Stimulated activated CD8-positive, alpha-beta memory T cell treated with anti-CD3 and anti-CD28 coated beads, Interleukin-7, amount 100 ng/mL, for 24 hours (primary cell): ENCODE results near the gene CDH4.
"Not testable (repeated sequence)": the region's sequence is repeated elsewhere in the genome, so short reads cannot be mapped to it uniquely, and the experiment has no call there.

Source experiments
- DNase-seq: peaks from one replicate; pipeline ENCODE4 v3.0.0-alpha.2; 2020; ENCODE audit warnings: low read depth

CDH4 gene

DNA sequence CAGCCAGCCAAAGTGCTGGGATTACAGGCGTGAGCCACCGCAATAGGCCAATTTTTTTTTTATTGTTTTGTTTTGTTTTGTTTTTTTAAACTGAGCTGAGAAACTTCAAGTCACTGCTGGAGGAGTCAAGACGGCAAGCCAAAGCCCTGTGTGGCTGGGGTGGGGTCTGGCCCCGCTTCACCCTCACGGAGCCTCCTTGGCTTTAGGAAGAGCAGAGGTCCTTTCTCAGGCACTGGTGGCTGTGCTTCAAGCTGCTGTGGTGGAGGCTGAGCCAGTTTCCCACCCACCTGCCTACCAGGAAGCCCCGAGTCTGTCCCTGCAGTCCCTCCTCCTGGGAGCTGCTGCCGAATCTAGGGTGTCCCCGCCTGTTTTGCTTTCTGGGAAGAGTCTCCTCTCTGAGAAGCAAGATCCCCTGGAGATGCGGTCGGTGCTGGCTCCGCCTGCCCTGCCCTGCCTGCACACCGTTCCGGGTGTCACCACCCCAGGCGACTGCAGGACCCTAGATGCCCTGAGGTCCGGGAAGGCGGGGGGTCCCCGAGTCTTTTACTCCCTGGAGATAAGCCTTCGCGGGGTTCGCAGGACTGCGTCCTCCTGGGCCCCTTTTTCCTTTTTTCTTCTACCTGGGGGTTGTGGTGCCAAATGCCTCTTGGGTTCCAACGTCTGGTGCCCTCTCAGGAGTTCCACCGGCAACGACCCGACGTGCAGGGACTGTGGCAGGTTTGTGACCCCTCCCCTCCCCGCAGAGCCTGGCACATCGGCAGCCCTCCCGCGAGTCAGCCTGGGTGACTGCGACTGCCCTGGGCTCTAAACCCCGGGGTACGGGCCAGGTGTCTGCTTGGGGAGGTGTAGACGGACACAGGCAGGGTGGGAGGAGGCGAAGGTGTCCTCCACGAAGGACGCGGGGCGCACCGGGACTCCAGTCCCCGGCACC is 712.9 kb downstream of the CDH4 start:
- no peak for DNase-seq

DNA sequence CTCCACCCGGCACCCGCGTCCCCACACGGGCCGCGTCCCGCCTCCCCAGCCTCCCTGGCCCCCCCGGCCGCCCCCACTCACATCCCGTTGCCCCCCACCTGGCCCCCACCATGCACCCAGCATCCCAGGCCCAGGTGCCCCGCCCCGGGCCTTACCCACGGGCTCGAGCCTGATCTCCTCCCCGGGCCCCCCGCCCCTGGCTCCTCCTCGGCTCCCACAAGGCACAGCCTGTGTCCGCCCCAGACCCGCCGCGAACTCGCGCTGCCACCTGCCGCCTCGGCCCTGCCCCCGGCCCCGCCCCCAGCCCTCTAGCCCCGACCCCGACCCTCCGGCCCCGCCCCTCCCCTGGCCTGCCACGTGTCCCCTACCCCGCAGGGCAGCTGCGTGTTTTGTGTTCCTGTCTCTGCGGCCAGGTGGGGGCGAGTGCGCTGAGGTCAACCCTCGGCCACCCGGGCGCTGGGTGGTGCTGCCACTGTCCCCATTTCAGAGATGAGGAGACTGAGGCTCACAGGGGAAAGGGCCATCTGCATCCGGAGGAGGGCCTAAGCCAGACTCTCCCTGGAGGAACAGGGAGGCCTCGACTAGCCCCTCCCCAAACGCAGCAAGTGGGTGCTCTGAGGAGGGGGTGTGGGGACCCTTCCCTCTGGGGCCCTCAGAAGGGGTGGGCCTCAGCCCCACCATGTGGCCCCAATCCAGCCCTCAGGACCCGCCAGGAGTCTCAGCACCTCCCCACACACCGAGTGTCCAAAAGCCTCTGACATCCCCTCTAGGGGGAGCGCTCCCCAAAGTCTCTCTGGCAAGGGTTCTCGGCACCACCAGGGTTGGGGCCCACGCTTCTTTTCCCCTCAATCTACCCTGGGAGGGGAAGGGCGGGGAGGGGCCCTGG is 713.8 kb downstream of the CDH4 start:
- DNase-seq = no peak

DNA sequence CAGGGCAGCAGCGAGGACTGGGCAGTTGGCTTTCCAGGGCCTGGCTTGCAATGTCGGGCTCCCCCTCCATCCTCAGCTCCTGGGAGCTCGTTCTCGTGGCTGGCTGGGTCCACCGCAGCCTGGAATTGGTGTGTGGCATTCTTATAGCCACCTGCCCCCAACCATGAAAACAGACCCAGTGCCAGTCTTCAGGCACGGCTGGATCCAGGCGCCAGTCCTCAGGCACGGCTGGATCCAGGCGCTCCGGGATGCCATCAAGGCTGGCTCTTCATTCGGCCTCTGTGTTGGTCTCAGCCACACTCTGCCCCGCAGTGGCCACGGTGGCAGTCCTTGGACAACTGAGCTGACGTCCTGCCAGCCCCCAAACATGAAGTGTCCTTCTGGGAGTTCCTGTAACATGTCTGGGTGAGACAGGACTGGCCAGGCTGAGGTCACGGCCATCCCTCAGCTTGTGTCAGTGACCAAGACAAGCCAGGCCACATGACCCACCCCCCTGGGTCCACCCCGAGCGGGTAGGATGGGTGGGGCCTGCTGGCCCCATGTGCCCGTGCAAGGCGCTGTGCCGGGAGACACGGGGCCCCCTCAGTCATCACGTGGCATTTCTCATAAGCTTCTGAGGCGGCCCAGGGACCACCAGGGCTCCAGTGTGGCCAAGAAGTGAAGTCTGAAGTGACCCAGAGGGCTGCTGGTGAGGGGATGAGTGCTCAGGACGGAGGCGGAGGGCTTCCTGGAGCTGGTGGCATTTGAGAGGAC is 714.6 kb downstream of the CDH4 start:
- no peak for DNase-seq

DNA sequence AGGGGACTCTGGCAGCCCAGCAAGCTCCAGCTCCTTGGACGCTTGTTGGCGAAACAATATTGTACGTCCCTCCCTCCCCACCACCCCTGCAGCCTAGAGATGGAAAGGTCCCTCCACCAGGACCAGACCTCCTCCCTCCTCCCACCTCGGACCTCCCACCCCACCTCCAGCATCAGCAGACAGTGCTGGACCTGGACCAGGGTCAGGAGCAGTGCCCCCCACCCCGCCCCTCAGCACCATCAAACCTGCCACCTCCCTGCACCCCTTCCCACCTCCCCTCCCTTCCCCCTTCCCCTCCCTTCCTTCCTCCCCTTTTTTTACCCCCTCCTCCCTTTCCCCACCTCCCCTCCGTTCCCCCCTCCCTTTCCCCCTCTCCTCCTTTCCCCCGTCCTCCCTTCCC is 715.2 kb downstream of the CDH4 start:
- no peak for DNase-seq

DNA sequence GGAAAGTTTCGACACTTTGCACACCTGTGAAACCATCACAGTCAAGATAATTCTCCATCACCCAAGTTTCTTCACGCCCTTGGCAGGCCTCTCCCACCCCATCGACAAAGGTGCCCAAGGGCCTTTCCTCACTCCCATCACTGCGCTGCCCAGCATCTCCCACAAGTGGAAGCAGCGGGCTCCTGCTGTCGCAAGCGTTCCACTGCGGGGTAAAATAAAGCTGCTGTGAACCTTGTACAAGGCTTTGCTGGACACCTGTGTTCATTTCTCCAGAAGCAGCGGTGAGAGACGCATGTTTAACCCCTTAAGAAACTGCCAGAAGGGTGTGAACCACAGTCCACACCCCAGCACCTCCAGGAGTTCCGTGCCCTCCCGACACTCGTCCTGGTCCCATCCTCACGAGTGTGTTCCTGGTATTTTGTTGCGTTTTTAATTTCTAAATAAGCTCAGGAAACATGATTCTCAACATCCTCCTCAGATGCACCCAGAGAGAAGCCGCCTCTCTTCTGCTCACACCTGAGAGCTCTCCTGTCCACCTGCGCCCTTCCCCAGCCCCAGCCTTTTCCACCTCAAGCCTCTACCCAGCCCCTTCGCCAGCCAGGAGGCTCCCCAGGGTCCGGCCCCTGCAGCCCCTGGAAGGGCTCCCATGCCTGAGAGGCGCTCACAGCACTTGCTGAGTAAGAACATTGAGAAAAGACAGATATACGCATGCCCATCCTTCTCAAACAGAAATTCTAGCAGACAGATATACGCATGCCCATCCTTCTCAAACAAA is 716.2 kb downstream of the CDH4 start:
- no peak for DNase-seq

DNA sequence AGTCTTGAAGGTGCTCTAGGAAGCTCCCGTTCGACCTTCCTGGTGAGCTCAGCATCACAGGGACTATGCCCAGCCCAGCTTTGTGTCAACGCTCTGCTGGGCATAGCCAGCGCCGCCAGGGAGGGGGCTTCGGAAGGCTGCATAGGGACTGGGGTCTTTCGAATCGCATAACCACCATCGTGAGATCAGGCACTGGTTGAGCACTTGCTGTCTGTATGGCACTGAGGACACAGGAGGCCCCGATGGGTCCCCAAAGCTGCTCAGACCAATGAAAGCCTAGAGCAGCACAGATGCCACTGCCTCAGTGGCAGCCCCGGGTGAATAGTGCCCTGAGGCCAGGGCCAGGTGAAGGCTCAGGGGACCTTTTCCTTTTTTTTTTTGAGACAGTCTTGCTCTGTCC is 716.9 kb downstream of the CDH4 start:
- no peak for DNase-seq

DNA sequence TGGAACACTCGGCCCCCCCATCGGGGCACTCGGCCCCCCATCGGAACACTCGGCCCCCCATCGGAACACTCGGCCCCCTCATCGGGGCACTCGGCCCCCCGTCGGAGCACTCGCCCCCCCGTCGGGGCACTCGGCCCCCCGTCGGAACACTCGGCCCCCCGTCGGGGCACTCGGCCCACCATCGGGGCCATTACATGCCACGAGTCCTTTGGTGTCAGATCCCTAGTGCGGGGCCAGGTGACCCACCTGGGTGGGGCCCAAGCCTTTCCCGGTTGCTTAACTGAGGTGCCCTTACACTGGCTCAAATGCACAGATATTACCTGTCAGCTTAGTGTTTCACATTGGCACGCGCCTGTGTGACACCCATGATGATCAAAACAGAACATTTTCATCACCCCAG is 717.7 kb downstream of the CDH4 start:
- no peak for DNase-seq

DNA sequence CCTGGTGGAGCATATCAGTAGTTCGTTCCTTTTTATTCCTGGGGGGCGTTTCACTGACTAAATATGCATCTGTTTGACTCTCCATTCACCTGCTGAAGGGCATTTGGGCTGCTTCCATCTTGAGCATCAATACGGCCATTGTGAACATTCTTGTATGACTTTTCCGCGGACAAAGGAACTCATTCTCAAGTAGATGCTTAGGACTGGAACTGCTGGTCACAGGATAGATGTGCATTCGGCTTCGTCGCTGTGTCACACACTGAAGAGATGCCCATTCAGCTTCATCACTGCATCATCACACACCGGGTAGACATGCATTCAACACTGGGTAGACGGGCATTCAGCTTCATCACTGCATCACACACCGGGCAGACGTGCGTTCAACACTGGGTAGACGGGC is 718.3 kb downstream of the CDH4 start:
- no peak for DNase-seq

DNA sequence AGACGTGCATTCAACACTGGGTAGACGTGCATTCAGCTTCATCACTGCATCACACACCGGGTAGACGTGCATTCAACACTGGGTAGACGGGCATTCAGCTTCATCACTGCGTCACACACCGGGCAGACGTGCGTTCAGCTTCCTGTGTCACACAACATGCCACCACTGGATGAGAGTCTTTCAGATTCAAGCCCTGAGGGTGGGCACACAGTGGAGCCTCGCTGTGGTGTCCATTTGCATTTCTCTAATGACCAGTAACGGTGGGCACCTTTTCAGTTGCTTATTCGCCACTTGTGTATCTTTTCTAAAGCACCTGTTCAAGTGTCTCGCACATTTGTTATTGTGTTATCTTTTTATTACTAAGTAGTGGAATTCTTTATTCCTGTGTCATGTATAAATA is 719.5 kb downstream of the CDH4 start:
- not testable (repeated sequence) for DNase-seq

DNA sequence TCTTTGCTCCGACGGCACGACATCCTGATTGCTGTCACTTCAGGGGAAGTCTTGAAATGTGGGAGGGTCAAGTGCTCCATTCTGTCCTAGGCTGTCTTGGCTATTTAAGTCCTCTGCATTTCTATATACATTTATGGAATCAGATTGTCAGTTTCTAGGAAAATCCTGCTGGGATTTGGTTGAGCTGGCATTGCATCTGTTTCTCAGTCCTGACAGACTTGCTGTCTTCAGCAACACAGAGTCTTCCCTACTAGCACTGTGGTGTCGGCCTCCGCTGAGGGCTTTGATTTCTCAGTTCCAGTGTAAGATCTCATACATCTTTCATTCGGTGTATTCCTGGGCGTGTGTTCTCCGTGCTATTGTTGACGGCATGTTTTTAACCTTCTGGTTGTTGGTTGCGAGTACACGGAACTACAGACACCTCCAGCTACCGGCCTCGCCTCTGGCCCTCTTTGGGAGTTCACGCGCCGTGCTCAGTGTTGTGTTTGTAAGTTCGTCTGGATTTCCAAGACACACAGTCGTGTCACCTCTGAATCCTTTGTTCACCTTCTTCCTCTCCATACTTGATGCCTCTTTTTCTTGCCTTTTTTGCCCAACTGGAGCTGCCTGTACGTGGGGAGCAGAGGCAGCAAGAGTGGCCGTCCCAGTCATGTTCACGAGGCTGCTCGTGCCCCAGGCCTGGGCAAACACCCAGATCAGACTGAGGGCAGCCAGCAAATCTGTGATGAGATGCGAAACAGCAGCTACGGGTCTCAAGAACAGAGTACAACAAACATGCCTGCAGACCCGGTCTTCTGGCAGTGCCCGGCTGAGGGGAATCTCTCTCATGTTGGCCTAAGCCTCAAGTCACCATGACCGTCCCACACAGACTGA is 720.8 kb downstream of the CDH4 start:
- DNase-seq = no peak

DNA sequence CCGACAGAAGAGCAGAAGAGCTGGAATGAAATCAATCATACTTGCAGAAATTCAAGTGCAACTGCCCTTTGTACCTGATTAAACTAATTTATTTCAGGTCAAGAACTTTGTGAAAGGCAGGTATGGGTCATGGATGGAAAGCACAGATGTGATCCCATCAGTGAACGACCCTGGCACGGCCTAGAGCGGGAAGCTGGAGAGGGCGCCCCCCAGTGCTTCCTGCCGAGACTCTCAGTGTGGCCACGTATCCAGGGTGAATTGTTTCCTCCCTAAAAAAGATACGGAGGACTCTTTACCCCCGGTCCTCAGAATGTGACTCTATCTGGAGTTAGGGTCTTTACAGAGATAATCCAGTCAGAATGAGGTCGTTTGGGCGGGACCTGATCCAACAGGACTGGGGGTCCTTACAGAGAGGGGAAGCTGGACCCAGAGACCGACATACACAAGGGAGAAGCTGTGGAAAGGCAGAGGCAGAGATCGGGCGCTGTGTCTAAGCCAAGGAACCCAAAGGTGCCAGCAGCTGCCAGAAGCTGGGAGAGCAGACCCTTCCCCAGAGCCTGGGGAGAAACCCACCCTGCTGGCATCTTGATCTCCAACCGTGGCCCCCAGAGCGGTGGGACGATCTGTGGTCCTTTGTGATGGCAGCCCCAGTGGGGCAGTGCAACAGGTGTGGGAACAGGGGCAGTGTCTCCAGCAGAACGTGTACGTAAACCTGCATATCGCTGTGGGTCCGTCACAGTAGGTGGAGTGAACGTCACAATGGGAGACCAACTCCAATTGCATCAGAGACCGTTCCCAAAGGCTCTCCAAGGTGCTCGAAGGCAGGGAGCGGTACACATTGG is 721.7 kb downstream of the CDH4 start:
- no peak for DNase-seq

DNA sequence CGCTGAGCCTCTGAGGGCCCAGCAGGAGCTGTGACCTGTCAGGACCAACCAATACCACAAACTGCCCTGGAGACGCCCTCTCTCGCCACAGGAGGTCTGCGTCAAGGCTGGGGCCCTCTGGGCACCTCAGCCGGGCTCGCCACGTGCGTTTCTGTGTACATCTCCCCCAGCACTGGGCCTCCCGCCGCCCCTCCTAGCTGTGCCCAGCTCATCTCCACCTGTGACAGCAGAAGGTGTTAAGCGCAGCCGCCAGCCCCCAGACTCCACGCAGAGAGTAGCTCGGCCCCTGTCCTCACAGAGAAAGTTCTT is 722.2 kb downstream of the CDH4 start:
- no peak for DNase-seq

DNA sequence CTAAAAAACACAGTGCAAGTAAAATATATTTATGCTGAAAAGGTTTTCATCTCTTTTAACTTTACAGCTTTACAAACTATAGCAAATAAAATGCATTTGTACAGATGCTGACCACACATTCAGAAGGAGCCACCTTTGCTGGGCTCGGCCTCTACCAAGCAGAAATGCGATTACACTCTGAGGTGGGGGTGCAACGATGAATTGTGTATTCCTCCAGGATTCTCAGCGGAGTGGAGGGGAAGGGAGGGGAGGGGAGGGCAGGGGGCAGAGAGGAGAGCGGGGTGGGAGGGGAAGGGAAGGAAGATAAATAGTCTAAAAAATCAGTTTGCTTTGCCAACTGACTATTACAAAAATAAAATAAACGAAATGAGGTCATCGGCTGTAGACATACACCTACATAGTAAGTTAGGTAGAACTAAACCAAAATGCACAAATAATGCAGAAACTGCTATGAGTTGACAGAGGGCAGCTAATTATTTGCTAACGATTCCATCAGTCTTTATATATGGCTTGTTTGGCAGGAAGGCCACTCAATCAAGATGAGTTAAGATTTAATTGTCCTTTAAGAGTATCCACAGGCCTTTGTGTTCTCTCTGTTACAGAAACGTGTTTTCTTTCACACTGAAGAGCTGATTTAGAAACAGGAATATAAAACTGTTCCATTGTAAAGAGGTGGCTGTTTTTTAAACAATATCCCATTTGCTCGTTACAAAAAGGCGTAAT is 723.5 kb downstream of the CDH4 start:
- DNase-seq = no peak

DNA sequence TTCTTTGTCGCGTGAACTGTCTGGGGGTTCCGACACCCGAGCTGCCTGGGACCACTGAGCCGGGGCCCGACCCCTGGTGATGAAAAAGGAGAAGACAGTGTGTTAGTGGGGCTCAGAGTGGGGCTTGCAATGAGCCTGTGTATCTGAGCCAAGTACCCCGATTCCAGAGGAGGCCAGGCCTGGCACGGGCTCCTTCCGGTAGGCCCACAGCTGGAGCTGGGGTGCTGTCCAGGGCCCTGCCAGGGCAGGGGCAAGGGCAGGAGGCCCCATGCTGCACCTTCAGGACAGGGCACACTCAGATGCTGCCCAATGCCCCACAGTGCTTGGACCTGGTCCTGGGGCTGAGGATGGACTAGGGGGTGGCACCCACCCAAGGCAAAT is 724.2 kb downstream of the CDH4 start:
- no peak for DNase-seq

DNA sequence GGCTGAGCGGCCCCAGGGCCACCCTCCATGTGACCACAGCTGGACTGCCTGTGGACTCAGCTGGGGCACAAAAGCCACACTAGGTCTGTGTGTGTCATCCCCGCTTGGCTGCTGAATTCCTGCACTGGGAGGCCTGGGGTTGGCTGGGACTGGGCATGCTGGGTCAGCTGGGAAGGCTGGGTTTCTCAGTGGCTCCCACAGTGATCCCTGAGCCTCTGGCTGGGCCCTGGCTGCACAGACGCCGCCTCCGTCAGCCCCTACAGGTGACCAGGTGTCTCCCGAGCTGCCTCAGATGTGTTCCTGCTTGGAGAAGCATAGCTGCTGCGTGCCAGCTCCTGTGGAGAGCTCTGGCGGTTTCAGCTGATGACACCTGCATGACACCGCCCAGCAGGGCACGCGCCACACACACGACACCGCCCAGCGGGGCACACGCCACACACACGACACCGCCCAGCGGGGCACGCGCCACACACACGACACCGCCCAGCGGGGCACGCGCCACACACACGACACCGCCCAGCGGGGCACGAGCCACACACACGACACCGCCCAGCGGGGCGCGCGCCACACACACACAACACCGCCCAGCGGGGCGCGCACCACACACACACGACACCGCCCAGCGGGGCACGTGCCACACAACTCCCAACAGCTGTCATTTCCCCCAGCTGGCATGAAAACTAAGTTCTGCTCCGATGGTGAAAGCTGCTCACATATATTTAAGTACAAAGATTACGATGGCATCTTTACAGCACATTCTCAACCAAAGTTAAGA is 724.8 kb downstream of the CDH4 start:
- DNase-seq = no peak

DNA sequence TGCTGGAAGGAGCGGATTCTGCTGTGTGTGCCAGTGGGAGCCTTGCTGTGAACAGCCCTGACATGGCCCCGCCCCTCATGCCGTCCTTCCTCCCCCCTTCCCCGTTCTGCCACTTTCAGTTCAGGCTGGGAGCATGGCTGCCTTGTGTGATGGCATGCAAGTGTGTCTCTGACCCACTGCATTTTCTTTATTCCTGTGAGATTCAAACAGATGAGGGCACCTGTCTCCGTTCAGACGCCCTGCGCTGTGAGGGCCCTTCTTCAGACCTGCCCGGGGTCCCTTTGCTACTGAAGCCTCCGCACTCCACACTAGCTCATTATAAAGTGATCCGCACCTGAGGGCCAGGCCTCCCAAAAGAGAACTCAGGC is 725.3 kb downstream of the CDH4 start:
- DNase-seq = no peak

DNA sequence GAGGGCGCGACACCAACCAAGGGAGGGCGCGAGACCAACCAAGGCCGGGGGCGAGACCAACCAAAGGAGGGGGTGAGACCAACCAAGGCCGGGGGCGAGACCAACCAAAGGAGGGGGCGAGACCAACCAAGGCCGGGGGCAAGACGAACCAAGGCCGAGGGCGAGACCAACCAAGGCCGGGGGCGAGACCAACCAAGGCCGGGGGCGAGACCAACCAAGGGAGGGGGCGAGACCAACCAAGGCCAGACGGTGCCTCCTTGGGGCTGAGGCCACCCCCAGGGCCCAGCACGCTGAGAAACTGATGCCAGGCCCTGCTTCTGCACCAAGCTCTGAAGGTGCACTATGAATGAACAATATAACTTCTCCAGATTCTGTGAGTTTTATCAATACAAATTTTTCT is 726.4 kb downstream of the CDH4 start:
- no peak for DNase-seq

DNA sequence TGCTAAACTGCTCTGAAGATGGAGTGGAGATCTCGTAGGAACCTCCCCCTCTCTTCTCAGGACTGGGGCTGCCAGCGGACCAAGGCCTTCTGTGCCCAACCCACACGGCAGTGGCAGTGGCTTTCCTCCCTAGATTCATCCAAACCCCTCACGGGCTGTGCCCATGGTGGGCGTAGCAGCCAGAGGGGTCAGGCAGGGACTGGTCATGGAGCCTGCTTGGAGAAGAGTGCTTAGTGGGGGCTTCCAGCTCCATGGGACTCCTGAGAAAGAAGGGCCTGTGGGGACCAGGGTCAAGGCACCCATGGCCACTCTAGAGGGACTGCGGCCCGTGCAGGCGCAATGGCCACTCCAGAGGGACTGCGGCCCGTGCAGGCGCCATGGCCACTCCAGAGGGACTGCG is 727.0 kb downstream of the CDH4 start:
- no peak for DNase-seq
